ENCODE data around the gene MFSD11. TPM values are rescaled to one million over a fixed set of nuclear protein-coding genes. Genes with fewer than 3 reads are reported as not detected.

The MFSD11 gene
- total and polyA plus RNA-seq, 2 donors (not counting 3 experiments of a cell fraction or from before 2014, with no cell fraction given), result 23.5 to 35.2 TPM

- ChIA-PET POLR2A (no interaction called here), CTCF (interaction anchor here (1.0 to 1.4 kb wide), 2 partner anchors 39 to 175 kb away, joined by 3 to 6 read pairs; no protein-coding TSS in a partner anchor)
- peaks cover 25% of the 10 kb centered on the region for H3K4me1 ChIP-seq (ENCODE audit: control insufficient read depth, extremely low read depth, insufficient read depth, low read length)
- H3K9me1 ChIP-seq (replicated peaks; ENCODE audit: control insufficient read depth, extremely low read depth, insufficient read depth, low read length), result no peaks in the 10 kb centered on the region
- H3K4me3 ChIP-seq (replicated peaks in 1 of 3; ENCODE audit: insufficient read depth in 1 of 3, low read depth in 1 of 3, low read length in 3 of 3), result peak overlapping the region in 1 of 3 experiments; percentile 92
- no peaks in the 10 kb centered on the region for H3K27me3 ChIP-seq (ENCODE audit: control insufficient read depth in 2 of 2, insufficient read depth in 2 of 2, low read length in 2 of 2)
- peak overlapping the region; percentile 99 for H3K4me2 ChIP-seq (ENCODE audit: insufficient read depth, low read length)
- intact Hi-C loops (cut with micrococcal nuclease) (no loop called here), dilution Hi-C loops (cut with MboI; ENCODE audit: extremely low pct_ligation_motif_present, low sequenced_read_pairs) (no loop called here)
- TF ChIP-seq MAX (IDR thresholded peaks at IDR 0.05; ENCODE audit: insufficient read depth, insufficient read length) (no peak), MYC (IDR thresholded peaks at IDR 0.05; ENCODE audit: low read depth, low read length) (no peak), JUN (IDR thresholded peaks at IDR 0.05; ENCODE audit: borderline replicate concordance, insufficient read depth, insufficient read length, low read depth) (no peak), FOS (IDR thresholded peaks at IDR 0.05; ENCODE audit: borderline replicate concordance, insufficient read depth, low read length) (no peak), EZH2 (IDR thresholded peaks at IDR 0.05; ENCODE audit: borderline replicate concordance, low read depth, low read length, severe bottlenecking) (no peak), GATA2 (IDR thresholded peaks at IDR 0.05; ENCODE audit: insufficient read depth, insufficient read length, low read depth, low read length) (no peak), POLR2A (IDR thresholded peaks at IDR 0.05; ENCODE audit: low read depth, low read length) (no peak), CTCF (IDR thresholded peaks at IDR 0.05; ENCODE audit: extremely low read depth in 1 of 2, insufficient read depth in 1 of 2, low read depth in 1 of 2, low read length in 2 of 2) (no peak), POLR2AphosphoS5 (IDR thresholded peaks at IDR 0.05; ENCODE audit: insufficient read depth, low read depth, low read length) (no peak)
- no TSS peak for BruUV-seq (replicated peaks)
- H3K9ac ChIP-seq (replicated peaks; ENCODE audit: extremely low read depth, insufficient read depth, low read length), result no peak overlapping the region
- H3K27ac ChIP-seq (ENCODE audit: insufficient read depth, low read depth, low read length), result no peak overlapping the region
- DNase-seq (ENCODE audit: low read depth, low spot score) (no peak), FAIRE-seq (no peak)
- peaks cover 64% of the 10 kb centered on the region for H3K79me2 ChIP-seq (ENCODE audit: control insufficient read depth, insufficient read depth, low read length)
- no peak overlapping the region for H2AFZ ChIP-seq (ENCODE audit: low read depth, low read length)
- H4K20me1 ChIP-seq (replicated peaks; ENCODE audit: control insufficient read depth, extremely low read depth, insufficient read depth, low read length), result peaks cover 6% of the 10 kb centered on the region
- peaks cover 8 to 33% of the 10 kb centered on the region in 2 experiments for H3K36me3 ChIP-seq (ENCODE audit: control insufficient read depth in 2 of 2, extremely low read depth in 1 of 2, insufficient read depth in 2 of 2, low read length in 2 of 2)
- no peaks in the 10 kb centered on the region for H3K9me3 ChIP-seq (replicated peaks; ENCODE audit: control insufficient read depth, insufficient read depth, low read length)
These were observed 4.3 kb upstream of the MFSD11 start for GRCh38 chr17:76733618-76733957.
